Skeletal muscle cell (primary cell): ENCODE results near the gene NGEF.
"Not testable (repeated sequence)": the region's sequence is repeated elsewhere in the genome, so short reads cannot be mapped to it uniquely, and the experiment has no call there.

Source experiments
- DNase-seq: peaks from one replicate; pipeline ENCODE4 v3.0.0-alpha.2; 2010; ENCODE audit warnings: low read depth
- H3K4me3 ChIP-seq: 2 replicates; pipeline ENCODE4 v1.5.1; 2011; ENCODE audit warnings: low read depth, mild to moderate bottlenecking, control low read depth, low read length, moderate library complexity

NGEF gene

DNA sequence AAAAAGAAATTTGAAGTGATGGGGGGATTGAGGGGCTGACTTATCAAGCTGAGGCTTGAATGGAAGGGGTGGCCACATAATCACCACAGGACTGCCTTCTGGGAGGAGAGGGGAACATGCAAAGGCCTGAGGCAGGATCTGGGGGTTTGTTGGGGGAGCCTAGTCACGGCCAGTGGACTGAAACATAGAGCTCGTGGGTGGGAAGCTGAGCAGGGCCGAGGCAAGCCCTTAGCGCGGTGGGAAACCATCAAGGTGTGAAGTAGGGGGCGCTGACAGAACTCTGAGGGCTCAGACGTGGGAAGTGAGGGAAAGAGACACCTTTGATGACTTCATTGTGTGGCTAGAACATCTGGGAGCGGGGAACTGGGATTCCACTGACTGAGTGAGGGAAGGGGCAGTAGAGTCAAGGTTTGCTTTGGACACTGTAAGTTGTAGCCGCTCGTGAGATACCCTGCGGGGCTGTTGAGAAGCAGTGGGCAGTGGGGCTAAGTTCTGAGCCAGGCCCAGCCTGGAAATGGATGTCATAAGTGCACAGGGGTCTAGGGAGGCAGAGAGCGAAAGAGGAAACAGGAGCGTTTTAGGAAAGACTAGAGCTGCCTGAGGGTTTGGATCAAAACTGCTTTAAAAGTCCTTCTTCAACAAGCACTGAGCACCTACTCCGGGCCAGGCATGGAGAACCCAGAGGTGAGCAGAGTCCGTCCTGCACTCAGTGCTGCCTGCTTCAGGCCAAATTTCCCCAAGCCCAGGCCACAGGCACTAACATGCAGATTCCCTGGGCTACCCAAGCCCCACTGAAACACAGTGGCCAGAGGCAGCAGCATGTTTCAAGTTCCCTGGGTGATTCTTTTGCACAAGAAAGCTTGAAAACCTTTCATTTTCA, 143.7 kb downstream of the NGEF start:
- no peak overlapping the region for H3K4me3 ChIP-seq
- no peak for DNase-seq

DNA sequence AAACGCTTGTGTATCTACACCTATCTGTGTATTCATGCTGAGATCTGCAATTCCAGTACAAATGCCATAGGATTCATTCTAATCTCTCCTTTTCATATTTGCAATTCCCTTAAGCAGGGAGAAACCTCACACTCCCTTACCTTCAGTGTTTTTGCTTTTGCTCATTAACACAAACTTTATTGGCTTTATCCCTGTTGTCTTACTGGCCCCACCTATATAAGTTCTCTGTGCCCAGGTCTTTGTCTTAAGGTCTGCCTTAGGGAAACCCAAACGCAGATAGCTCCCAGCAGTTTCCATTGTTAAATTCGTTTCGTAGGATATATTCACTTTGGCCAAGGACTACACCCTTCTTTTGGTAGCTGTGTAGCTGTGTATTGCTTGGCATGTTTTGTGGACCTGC, 147.0 kb downstream of the NGEF start:
- H3K4me3 ChIP-seq: no peak overlapping the region

DNA sequence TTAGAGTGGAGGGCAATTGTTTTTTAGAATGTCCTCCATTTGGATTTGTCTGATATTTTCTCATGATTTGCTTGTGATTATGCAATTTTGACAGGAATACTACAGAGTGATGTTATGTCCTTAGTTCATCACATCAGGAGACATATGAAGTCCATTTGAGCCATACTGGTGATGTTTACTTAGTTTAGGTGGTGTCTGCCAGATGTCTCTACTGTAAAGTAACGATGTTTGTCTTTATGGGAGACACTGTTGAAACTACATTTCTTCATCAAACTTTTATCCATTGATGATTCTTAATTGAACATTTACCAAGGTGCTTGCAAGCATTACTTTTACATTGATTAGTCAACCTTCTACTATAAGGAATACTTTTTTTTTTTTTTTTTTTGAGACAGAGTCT, 147.9 kb downstream of the NGEF start:
- H3K4me3 ChIP-seq: no peak overlapping the region
- no peak for DNase-seq

More for the DNA sequence above, 147.0 kb downstream of the NGEF start:
- no peak for DNase-seq

DNA sequence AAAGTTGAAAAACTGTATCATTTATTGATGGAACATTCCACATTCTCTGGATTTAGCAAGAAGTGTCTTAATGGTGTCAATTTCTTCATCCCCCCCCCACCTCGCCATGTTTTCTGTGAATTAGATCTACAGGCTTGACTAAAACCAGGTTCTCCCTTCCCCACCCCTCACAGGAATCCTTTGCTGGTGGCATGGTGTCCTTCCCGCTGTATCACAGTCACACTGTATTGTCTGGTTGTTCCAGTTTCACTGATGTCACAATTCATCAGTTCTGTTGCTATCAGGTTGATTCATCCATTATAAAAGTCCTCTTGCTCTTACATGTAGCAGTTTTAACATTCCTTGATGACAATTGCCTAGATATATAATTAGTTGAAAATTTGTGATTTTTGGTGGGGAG, 149.1 kb downstream of the NGEF start:
- no peak overlapping the region for H3K4me3 ChIP-seq
- no peak for DNase-seq

DNA sequence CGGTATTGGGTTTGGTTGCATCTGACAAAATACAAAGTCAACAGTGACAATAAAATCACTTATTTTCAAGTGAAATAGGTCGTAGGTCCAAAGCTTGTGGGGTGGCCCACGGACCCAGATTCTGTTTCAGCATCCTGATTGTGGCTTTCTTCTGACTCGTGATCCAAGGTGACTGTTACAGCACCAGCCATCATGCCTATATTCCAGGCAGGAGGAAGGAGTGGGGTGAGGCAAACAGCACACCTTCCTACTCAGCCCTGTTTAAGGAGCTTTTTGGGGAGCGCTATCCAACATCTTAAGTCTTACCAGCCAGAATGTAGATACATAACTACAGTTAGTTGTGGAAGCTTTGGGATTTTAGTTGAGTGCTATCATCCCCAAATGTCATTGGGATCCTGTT, 151.7 kb downstream of the NGEF start:
- DNase-seq: no peak
- no peak overlapping the region for H3K4me3 ChIP-seq

DNA sequence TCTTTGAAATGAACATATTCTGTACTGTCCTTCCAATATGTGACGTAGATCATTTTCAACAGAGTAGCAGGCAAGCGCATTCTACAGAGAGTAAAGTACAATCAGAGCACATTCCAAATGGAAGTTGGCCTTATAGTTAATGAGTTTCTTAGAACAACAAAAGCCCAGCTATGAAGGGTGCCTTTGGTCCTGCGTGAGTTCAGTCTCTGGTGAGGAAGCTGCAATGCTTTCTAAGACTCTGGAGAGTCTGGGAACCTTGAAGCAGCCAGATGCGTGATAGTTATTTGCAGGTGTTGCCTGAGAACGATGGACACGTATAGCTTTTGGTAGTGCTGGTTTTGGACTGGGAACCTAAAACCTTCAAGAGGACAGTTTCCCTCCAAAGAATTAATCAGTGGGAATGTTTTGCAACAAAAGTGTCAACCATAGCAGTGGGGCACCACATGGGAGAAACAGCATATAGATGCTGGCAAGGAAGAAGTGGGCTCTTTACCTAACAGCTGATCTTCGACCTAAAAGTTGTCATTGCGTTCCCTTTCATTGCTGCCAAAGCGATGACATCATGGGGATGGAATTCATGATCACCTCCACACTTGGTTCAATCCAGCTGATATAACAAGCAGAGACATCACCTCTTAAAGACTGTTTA, 152.3 kb downstream of the NGEF start:
- H3K4me3 ChIP-seq: no peak overlapping the region
- no peak for DNase-seq

DNA sequence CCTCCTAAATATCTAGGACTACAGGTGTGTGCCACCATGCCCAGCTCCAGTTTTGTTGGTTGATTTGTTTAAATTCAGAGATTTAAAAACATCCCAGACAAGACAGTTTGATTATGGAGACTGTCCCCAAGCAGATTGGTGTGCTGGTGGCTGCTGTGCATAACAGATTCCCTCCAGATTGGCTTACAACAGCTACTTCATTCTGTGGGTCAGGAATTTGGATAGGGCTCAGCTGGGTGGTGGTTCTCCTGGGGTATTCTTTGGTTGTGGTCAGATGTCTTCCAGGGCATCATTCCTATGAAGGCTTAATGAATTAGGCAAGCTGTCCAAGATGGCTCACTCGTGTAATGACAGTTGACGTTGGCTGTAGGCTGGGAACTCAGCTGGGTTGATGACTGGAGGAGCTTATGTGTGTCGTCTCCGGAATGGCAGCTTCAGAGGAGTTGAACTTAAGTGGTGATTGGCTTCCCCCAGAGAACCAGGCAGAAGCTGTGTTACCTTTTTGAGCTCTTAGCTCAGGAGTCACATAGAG, 153.6 kb downstream of the NGEF start:
- no peak for DNase-seq
- no peak overlapping the region for H3K4me3 ChIP-seq

DNA sequence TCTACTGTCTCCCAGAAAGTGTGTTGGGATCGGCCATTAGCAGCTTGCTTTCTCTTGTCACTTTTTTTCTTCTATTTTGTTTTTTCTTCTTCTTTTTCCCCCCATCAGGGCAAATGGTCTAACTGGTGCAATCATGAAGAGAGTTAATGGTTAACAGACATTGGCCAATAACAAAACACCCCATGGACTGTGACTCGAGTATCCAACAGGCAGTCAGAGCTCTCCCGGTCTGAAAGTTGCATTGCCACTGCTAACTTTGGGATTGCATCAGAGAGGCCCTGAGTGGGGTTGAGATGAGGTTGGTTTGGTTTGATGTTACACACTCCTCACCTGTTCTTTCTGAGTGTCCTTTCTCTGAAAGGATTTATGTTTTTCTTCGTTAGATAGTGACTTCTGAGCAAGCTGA, 155.9 kb downstream of the NGEF start:
- peak; percentile 12 for DNase-seq
- H3K4me3 ChIP-seq: no peak overlapping the region

DNA sequence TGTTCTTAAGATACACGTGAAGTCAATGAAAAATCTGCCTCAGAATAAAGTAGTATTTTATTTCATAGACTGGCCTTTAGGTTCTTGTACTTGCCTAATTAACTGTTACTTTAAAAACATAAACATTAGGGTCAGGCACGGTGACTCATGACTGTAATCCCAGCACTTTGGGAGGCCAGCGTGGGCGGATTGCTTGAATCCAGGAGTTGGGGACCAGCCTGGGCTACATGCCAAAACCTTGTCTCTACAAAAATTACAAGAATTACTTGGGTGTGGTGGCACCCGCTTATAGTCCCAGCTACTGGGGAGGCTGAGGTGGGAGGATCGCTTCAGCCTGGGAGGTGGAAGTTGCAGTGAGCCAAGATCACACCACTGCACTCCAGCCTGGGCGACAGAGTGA, 159.0 kb downstream of the NGEF start:
- no peak overlapping the region for H3K4me3 ChIP-seq
- DNase-seq: peak; percentile 65

DNA sequence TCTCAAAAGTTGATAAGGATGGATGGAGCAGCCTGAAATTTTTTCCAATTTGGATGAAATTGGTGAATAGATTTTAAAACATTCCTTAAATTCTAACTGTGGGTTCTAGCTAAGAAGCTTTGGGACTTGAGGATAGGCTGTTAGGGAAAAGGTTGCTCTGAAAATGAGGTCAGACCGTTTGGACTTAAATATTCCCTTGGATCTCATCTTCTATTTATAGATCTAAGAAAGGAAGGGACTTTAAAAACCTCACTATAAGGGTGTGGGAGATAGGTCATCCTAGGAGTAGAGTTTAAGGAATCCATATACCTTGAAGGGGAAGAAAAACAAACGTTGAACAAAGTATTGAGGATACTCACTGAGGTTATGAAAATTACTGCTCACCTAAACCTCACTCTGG, 160.4 kb downstream of the NGEF start:
- DNase-seq: no peak

DNA sequence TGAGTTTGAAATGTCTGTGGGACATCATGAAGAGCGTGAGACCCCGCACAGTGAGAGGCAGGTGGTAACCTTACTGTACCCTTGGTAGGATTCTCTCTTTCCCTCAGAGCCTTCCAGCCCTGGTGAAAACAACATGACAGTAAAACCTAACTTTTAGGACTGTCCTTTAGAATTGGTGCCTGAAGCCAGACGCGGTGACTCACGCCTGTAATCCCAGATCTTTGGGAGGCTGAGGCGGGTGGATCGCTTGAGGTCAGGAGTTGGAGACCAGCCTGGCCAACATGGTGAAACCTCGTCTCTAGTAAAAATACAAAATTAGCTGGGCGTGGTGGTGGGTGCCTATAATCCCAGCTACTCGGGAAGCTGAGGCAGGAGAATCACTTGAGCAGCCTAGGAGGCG, 161.0 kb downstream of the NGEF start:
- not testable (repeated sequence) for DNase-seq, H3K4me3 ChIP-seq

More for the DNA sequence above, 160.4 kb downstream of the NGEF start:
- H3K4me3 ChIP-seq: no peak overlapping the region

DNA sequence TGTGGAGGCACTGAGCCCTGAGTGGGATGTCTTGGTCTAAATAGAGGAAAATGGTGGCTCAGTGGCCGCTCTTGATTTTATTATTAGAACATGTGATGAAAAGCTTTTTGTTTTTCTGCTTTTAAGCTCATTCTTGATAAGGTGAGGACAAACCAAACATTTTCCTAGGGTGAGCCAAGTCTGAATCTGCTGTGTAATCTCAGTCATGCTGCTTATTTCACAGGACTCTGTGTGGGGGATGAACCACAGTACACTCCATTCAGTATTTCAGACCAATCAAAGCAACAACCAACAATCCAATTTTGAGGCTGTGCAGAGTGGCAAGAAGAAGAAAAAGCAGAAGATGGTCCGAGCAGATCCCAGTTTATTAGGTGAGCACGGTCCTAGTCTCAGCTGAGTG, 163.0 kb downstream of the NGEF start:
- DNase-seq: no peak
- no peak overlapping the region for H3K4me3 ChIP-seq

DNA sequence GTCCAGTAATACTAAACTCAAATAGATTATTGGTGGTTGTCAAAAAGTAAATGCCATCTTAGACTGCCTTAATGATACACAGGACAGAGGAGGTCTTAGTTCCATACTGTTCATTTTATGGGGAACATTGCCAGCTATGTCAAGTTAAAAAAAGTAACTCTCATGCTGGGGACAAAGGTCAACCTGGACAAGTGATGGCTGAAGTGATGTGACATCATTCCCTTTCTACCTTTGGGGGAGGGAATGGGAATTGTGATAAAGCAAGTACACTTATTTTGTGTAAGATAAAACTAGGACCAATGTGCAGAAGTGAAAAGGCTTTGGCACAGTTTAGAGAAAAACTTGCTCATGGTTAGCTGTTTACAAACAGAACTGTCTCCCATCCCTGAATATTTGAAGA, 167.0 kb downstream of the NGEF start:
- DNase-seq: no peak
- H3K4me3 ChIP-seq: no peak overlapping the region

DNA sequence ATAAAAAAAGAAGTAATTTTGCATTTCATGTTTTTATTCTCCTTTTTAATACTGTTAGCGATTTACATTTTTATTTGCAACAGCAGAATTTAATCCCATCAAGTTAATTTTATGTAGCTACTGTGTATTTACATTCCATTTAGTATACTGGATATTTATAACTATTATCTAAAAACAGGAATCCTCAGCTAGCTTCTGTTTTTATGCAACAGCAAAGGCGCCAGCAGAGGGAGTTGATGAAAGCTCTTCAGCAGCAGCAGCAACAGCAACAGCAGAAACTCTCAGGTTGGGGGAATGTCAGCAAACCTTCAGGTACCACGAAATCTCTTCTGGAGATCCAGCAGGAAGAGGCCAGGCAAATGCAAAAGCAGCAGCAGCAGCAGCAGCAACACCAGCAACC, 169.2 kb downstream of the NGEF start:
- no peak for DNase-seq
- H3K4me3 ChIP-seq: no peak overlapping the region

DNA sequence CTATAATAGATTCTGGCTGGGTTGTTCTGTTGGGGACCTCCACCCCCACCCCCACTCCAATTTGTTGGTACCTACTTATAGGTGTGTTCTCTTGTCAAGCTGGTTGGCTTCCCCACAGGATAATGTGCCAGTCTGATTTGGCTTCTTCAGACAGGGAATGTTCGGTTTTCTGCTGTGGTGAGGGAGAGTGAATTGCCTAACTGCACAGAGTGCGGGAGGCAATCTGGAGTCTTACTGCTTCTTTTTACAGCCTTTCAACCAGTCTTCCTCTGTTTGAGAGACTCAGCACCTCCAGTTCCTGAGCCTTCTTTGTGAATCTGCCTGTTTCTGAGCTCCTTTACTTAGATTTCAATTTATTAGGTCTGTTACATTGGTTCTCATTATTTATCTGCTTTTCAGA, 170.4 kb downstream of the NGEF start:
- no peak for DNase-seq
- no peak overlapping the region for H3K4me3 ChIP-seq

DNA sequence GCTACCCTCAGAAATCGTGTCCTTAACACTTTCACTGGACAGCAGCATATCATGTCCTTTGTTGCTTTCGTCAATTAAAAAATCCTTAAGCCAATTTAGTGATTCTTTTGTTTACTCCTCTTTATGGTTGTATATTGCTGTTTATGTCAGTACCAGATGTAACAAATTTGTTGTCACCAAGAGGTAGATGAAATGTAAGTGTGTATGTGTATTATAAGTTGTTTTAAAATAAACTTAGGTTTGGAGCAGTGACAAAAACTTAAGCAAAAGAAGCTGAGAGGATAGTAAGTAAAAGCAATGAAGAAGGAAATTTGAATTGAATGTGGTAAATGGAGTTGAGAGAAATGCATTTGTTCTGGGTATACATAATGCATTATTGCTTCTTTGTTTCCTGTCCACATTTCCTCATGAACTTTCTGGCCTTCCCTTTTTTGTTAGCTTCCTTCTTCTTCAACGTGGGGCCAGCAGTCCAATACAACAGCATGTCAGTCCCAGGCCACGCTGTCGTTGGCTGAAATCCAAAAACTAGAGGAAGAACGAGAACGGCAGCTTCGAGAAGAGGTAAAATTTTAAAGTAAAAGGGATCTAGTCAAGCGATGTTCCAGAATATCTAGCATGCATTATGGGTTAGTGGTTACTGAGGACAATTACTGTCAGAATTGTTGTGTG, 173.5 kb downstream of the NGEF start:
- H3K4me3 ChIP-seq: no peak overlapping the region
- DNase-seq: no peak

DNA sequence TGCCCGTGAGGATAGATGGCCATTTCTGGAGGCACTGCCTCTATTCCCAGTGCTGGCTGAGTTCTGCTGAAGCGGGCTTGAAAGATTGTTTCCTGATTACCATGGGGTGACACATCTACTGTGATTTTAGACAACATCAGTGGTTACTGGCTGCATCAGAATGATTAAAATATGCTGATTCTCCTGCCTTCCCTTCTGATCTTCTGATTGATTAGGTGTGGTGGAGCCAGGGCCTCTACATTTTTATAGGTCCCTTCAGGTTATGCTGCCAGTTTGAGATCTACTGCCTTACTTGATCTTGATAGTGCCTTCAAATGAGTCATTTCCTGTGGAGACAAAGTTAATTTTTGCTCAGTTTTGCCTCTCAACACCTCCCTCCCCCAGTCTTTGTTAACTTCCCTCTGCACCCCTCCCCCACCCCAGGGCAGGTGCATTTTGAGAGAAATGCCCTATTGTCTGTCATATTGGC, 174.6 kb downstream of the NGEF start:
- DNase-seq: no peak
- no peak overlapping the region for H3K4me3 ChIP-seq

DNA sequence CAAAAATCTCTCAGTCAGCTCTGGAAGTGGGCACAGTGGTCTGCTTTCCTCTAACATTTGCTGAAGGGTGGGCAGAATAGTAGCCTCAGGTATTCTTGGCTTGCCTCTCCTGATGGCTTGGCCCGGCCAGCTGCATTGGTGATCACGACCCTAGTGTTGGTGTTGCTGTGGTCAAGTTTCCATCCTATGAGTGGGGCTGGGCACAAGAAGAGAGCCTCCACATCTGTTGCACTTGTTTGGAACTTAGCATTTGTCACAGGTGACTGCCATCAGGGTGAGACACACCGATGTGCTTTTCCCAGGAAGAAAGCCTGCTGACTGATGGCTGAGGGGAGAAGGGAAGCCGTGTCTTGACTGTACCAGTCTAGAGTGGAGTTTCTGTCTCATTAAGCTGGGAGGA, 176.1 kb downstream of the NGEF start:
- H3K4me3 ChIP-seq: no peak overlapping the region
- no peak for DNase-seq

DNA sequence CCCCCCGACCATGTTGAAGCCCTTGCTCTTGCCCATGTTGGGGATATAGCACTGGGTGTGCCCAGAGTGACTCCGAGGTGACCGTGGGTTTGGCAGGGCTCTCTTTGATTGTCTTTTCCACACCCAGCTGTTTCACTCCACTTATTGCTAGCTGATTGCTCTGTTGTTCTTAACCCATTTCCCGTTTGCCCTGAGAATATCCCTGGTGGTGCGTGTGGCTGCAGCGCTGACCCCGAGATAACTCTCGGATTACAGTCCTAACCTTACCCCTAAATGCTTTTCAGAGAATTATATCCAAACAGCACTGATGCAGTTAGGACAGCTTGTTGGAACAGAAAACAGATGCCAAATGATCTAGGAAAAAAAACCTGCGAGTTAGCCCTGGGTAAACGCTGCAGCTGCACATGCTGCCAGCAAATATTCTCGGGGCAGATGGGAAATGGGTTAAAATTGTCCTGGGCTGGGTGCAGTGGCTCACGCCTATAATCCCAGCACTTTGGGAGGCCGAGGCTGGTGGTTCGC, 177.3 kb downstream of the NGEF start:
- H3K4me3 ChIP-seq: no peak overlapping the region
- DNase-seq: no peak

DNA sequence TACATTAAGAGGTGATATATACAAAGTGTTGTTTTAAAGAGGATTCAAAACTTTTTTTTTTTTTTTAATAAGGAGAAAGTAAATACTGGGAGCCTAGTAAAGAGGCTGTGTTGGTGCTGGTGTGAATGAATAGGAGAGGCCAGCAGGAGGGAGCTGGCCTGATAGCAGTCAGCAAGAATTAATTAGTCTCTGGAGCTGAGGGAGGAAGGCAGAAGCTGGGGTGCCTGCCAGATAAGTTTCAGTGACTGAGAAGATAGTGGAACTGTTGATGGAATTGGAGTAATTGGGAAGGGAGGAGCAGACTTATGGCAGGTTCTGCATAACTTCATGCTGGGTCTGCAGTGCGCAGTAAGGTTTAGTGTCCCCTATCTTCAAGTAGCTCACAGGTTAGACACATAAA, 179.2 kb downstream of the NGEF start:
- no peak for DNase-seq
- H3K4me3 ChIP-seq: no peak overlapping the region
